Measurements from ENCODE around the gene HMGN5.

HMGN5 gene

GRCh38 chrX:81202943-81203342, 1.2 kb upstream of the HMGN5 start:
- H3K4me3 ChIP-seq (ENCODE audit: low read depth, low read length): peak overlapping the region; percentile 72
- no peak for TF ChIP-seq CTCF (IDR thresholded peaks at IDR 0.05; ENCODE audit: low read depth, low read length)

GRCh38 chrX:81202456-81202819, 725 bp upstream of the HMGN5 start:
- H3K4me3 ChIP-seq (ENCODE audit: low read depth, low read length): peak overlapping the region; percentile 72
- TF ChIP-seq CTCF (IDR thresholded peaks at IDR 0.05; ENCODE audit: low read depth, low read length): no peak

- no peak for TF ChIP-seq CTCF (IDR thresholded peaks at IDR 0.05; ENCODE audit: low read depth, low read length)
- peak overlapping the region; percentile 72 for H3K4me3 ChIP-seq (ENCODE audit: low read depth, low read length)
Observed at GRCh38 chrX:81201071-81201470, 642 bp downstream of the HMGN5 start.

- H3K4me3 ChIP-seq (ENCODE audit: low read depth, low read length): no peak overlapping the region
- peak; percentile 40 for TF ChIP-seq CTCF (IDR thresholded peaks at IDR 0.05; ENCODE audit: low read depth, low read length)
Observed at GRCh38 chrX:81195712-81196111, 6.0 kb downstream of the HMGN5 start.

DNA sequence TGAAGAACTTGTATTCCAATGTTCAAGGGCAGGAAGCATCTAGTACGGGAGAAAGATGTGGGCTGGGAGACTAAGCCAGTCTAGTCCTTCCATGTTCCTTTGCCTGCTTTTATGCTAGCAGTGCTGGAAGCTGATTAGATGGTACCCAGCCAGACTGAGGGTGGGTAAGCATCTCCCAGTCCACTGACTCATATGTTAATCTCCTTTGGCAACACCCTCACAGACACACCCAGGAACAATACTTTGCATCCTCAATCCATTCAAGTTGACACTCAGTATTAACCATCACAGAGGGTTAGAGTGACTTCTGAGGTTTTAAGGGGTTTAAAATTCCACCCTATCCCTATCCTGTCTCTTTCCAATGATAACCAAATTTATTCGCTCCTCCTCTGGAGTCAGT, 6.5 kb downstream of the HMGN5 start:
- no peak for TF ChIP-seq CTCF (IDR thresholded peaks at IDR 0.05; ENCODE audit: low read depth, low read length)
- H3K4me3 ChIP-seq (ENCODE audit: low read depth, low read length): no peak overlapping the region

DNA sequence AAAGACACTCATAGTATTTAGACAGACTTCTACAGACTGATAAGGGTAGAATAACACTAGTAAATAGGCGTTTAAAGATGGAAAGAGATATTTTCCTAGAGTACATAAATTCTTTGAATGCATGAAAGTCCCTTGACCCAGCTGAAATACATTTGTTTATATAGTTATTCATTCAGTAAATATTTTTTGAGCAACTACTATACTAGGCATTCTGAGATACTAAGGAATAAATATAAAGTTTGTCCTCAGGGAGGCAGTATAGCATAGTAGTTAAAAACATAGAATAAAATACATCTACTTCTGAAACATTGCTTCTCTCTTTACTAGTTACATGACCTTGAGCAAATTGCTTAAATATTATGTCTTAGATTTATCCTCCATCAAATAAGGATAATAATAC, 27.4 kb downstream of the HMGN5 start:
- no peak for TF ChIP-seq CTCF (IDR thresholded peaks at IDR 0.05; ENCODE audit: low read depth, low read length)
- H3K4me3 ChIP-seq (ENCODE audit: low read depth, low read length): no peak overlapping the region

- no peak overlapping the region for H3K4me3 ChIP-seq (ENCODE audit: low read depth, low read length)
- no peak for TF ChIP-seq CTCF (IDR thresholded peaks at IDR 0.05; ENCODE audit: low read depth, low read length)
Observed at GRCh38 chrX:81168391-81168790, 33.3 kb downstream of the HMGN5 start.

Measured in WI38 (cell line).